H1 (cell line): ENCODE results near the gene ASH1L. TPM values are rescaled to one million over a fixed set of nuclear protein-coding genes. Genes with fewer than 3 reads are reported as not detected.

Experiments
- CTCF ChIA-PET: fragments of 300-600 bp; sonication (Branson Sonifier 250); formaldehyde crosslinking; loops from one replicate; lab custom pipeline; 2021; ENCODE audit not compliant: partially characterized antibody; lab: Charles Lee
- POLR2A ChIA-PET: fragments of 300-600 bp; sonication (Branson Sonifier 250); formaldehyde crosslinking; loops from one replicate; lab custom pipeline; 2021; ENCODE audit warnings: inconsistent platforms; ENCODE audit not compliant: partially characterized antibody; lab: Charles Lee
- DNase-seq, 2 experiments: peaks; one replicate each; pipeline versions ENCODE4 v3.0.0 to v3.0.0-alpha.2; 2010 to 2022; ENCODE audit warnings: low spot score in 2 of 2, low read depth in 1 of 2, mixed read lengths in 1 of 2
- FAIRE-seq: peaks from 2 replicates; lab custom pipeline; 2011; peaks lifted over from hg19 to GRCh38; lab: Jason Lieb, UNC
- H2AFZ ChIP-seq: 2 replicates; pipeline ENCODE4 v1.8.1; 2012; ENCODE audit warnings: low read length, inconsistent platforms
- H2AK5ac ChIP-seq: 2 replicates; pipeline ENCODE4 v1.6.1; 2013; ENCODE audit warnings: low read depth, low read length
- H2BK120ac ChIP-seq: replicated peaks from 2 replicates; pipeline ENCODE3; 2013; ENCODE audit warnings: low read depth, low read length, inconsistent platforms
- H2BK12ac ChIP-seq: 2 replicates; pipeline ENCODE4 v1.6.1; 2013; ENCODE audit warnings: low read depth, low read length
- H2BK15ac ChIP-seq: 2 replicates; pipeline ENCODE4 v1.6.1; 2013; ENCODE audit warnings: low read length
- H2BK20ac ChIP-seq: 2 replicates; pipeline ENCODE4 v1.6.1; 2013; ENCODE audit warnings: low read length
- H2BK5ac ChIP-seq: 2 replicates; pipeline ENCODE4 v1.6.1; 2013; ENCODE audit warnings: low read depth, low read length
- H3K14ac ChIP-seq: 2 replicates; pipeline ENCODE4 v1.6.1; 2013; ENCODE audit warnings: inconsistent platforms; ENCODE audit not compliant: insufficient read length
- H3K18ac ChIP-seq: 2 replicates; pipeline ENCODE4 v1.6.1; 2013; ENCODE audit warnings: low read length; ENCODE audit errors: extremely low read depth
- H3K23ac ChIP-seq: 2 replicates; pipeline ENCODE4 v1.6.1; 2013; ENCODE audit warnings: inconsistent platforms; ENCODE audit not compliant: insufficient read length
- H3K23me2 ChIP-seq: 2 replicates; pipeline ENCODE4 v1.6.1; 2013; ENCODE audit warnings: low read depth, low read length
- H3K27ac ChIP-seq: 2 replicates; pipeline ENCODE4 v1.6.1; 2011; ENCODE audit warnings: low read depth, low read length, inconsistent platforms
- H3K27me3 ChIP-seq, 4 experiments: replicated peaks in 1 of 4; 1 replicate in 1 of 4; 2 replicates in 3 of 4; pipeline versions ENCODE4 v1.6.1 to v1.8.1; 2011 to 2013; ENCODE audit warnings: low read length in 3 of 4, mild to moderate bottlenecking in 3 of 4, inconsistent platforms in 2 of 4, mixed read lengths in 2 of 4, moderate library complexity in 1 of 4; ENCODE audit not compliant: control insufficient read depth in 3 of 4, insufficient read depth in 3 of 4; ENCODE audit errors: extremely low read depth in 1 of 4
- H3K36me3 ChIP-seq, 4 experiments: 2 replicates each; pipeline versions ENCODE4 v1.6.1 to v1.8.1; 2011 to 2013; ENCODE audit warnings: mild to moderate bottlenecking in 4 of 4, low read length in 3 of 4, moderate library complexity in 2 of 4, control low read depth in 1 of 4, inconsistent platforms in 1 of 4; ENCODE audit not compliant: insufficient read depth in 4 of 4, control insufficient read depth in 2 of 4
- H3K4ac ChIP-seq: replicated peaks from 2 replicates; pipeline ENCODE3; 2013; ENCODE audit warnings: low read length, low read depth, mixed read lengths, inconsistent platforms; ENCODE audit not compliant: insufficient read length
- H3K4me1 ChIP-seq, 4 experiments: replicated peaks in 1 of 4; 1 replicate in 1 of 4; 2 replicates in 3 of 4; pipeline versions ENCODE4 v1.6.1 to v1.8.1; 2011 to 2013; ENCODE audit warnings: low read length in 3 of 4, inconsistent platforms in 2 of 4, mixed read lengths in 1 of 4; ENCODE audit not compliant: insufficient read depth in 4 of 4, control insufficient read depth in 3 of 4
- H3K4me2 ChIP-seq, 2 experiments: 2 replicates each; pipeline versions ENCODE4 v1.6.1 to v1.8.1; 2011 to 2013; ENCODE audit warnings: low read depth in 2 of 2, low read length in 2 of 2, control low read depth in 1 of 2, inconsistent platforms in 1 of 2, mild to moderate bottlenecking in 1 of 2; ENCODE audit not compliant: insufficient read depth in 1 of 2
- H3K4me3 ChIP-seq, 4 experiments: fragments of 200-600, 300-600 bp in 1 of 4; sonication (generic), shearing (Covaris generic), sonication (Bioruptor Twin) in 1 of 4; 2 replicates each; pipeline versions ENCODE4 v1.5.1 to v1.8.1; 2011 to 2016; ENCODE audit warnings: low read length in 4 of 4, low read depth in 3 of 4, control low read depth in 2 of 4, inconsistent platforms in 2 of 4, mild to moderate bottlenecking in 2 of 4, mixed read lengths in 1 of 4, moderate library complexity in 1 of 4; ENCODE audit not compliant: insufficient read depth in 2 of 4; ENCODE audit errors: extremely low read depth in 1 of 4
- H3K56ac ChIP-seq: replicated peaks from 2 replicates; pipeline ENCODE3; 2013; ENCODE audit warnings: low read depth, mild to moderate bottlenecking, mixed read lengths, low read length, inconsistent platforms; ENCODE audit not compliant: insufficient read length
- H3K79me1 ChIP-seq: 2 replicates; pipeline ENCODE4 v1.6.1; 2013; ENCODE audit warnings: low read depth, low read length, control low read depth
- H3K79me2 ChIP-seq, 2 experiments: 2 replicates each; pipeline versions ENCODE4 v1.6.1 to v1.8.1; 2012 to 2013; ENCODE audit warnings: low read length in 2 of 2, mild to moderate bottlenecking in 2 of 2, inconsistent platforms in 1 of 2; ENCODE audit not compliant: insufficient read depth in 2 of 2, control insufficient read depth in 1 of 2
- H3K9ac ChIP-seq, 4 experiments: replicated peaks in 1 of 4; 1 replicate in 1 of 4; 2 replicates in 3 of 4; pipeline versions ENCODE4 v1.6.1 to v1.8.1; 2011 to 2013; ENCODE audit warnings: low read depth in 3 of 4, low read length in 3 of 4, control low read depth in 2 of 4, mild to moderate bottlenecking in 2 of 4, moderate library complexity in 2 of 4, inconsistent platforms in 1 of 4; ENCODE audit errors: extremely low read depth in 1 of 4
- H3K9me3 ChIP-seq, 2 experiments: 2 replicates each; pipeline versions ENCODE4 v1.6.1 to v1.8.1; 2012 to 2013; ENCODE audit warnings: mild to moderate bottlenecking in 2 of 2, moderate library complexity in 2 of 2, control low read depth in 1 of 2, inconsistent platforms in 1 of 2, low read depth in 1 of 2, low read length in 1 of 2, mixed read lengths in 1 of 2; ENCODE audit not compliant: insufficient read depth in 2 of 2
- H4K20me1 ChIP-seq, 2 experiments: replicated peaks in 1 of 2; 2 replicates each; pipeline versions ENCODE3 to v1.8.1; 2011 to 2013; ENCODE audit warnings: inconsistent platforms in 2 of 2, low read length in 2 of 2, mild to moderate bottlenecking in 1 of 2; ENCODE audit not compliant: insufficient read depth in 2 of 2, control insufficient read depth in 1 of 2
- H4K5ac ChIP-seq: 2 replicates; pipeline ENCODE4 v1.6.1; 2013; ENCODE audit warnings: low read length, low read depth, mixed read lengths, inconsistent platforms; ENCODE audit not compliant: insufficient read length
- H4K8ac ChIP-seq: 2 replicates; pipeline ENCODE4 v1.8.0; 2013; ENCODE audit warnings: mild to moderate bottlenecking, moderate library complexity, low read length, inconsistent platforms; ENCODE audit not compliant: insufficient read depth; ENCODE audit errors: extremely low read depth
- H4K91ac ChIP-seq: replicated peaks from 2 replicates; pipeline ENCODE3; 2013; ENCODE audit warnings: low read length, mixed read lengths, inconsistent platforms; ENCODE audit not compliant: insufficient read length
- BACH1 ChIP-seq: IDR thresholded peaks from 2 replicates; pipeline ENCODE4 v1.6.1; 2012; ENCODE audit warnings: low read length, improper control_type of control experiment
- CBX8 ChIP-seq: fragments of 300-800, 300-1000 bp; sonication (generic); IDR thresholded peaks from 2 replicates; pipeline ENCODE4 v1.7.1; 2016; ENCODE audit warnings: low read depth, low read length, borderline replicate concordance
- CEBPB ChIP-seq: IDR thresholded peaks from 2 replicates; pipeline ENCODE4 v1.6.1; 2012; ENCODE audit warnings: low read depth, low read length
- CHD2 ChIP-seq: IDR thresholded peaks from 2 replicates; pipeline ENCODE4 v1.6.1; 2012; ENCODE audit warnings: low read length, improper control_type of control experiment
- EGR1 ChIP-seq: IDR thresholded peaks from 2 replicates; pipeline ENCODE4 v1.6.1; 2011; ENCODE audit warnings: low read depth, low read length, borderline replicate concordance
- HDAC6 ChIP-seq: IDR thresholded peaks from one replicate; pipeline ENCODE4 v1.7.1; 2012; ENCODE audit warnings: low read depth, mild to moderate bottlenecking, inconsistent platforms, low read length, moderate library complexity
- JUND ChIP-seq: IDR thresholded peaks from 2 replicates; pipeline ENCODE4 v1.6.1; 2011; ENCODE audit warnings: mild to moderate bottlenecking, improper control_type of control experiment, low read length
- SIRT6 ChIP-seq: IDR thresholded peaks from one replicate; pipeline ENCODE4 v1.7.1; 2012; ENCODE audit warnings: low read length, inconsistent platforms
- SRF ChIP-seq: IDR thresholded peaks from 2 replicates; pipeline ENCODE4 v1.6.1; 2011; ENCODE audit warnings: mild to moderate bottlenecking, low read depth, low read length, moderate library complexity
- WGBS, 2 experiments: shearing (Covaris generic) in 1 of 2; methylation state at CpG; one replicate each; pipeline versions ENCODE4 v1.1.6 to v1.1.7; 2013 to 2015; ENCODE audit warnings: low lambda C conversion rate in 2 of 2, mixed read lengths in 2 of 2, inconsistent platforms in 1 of 2, low coverage in 1 of 2, missing lambda C conversion rate in 1 of 2; ENCODE audit not compliant: insufficient replicate concordance in 2 of 2, insufficient coverage in 1 of 2, insufficient read length in 1 of 2; ENCODE audit errors: extremely low coverage in 1 of 2, missing lambda C conversion rate in 1 of 2; 5-methylcytosine and 5-hydroxymethylcytosine counted together
- polyA plus RNA-seq, 7 experiments: library from polyadenylated mRNA; depleted of rRNA in 3 of 7; stranded (reverse) in 5 of 7; unstranded in 2 of 7; fragments of >200 nt in 5 of 7; fragments of 200-250 nt in 2 of 7; gene quantifications; 1 replicate in 5 of 7; 2 replicates in 1 of 7; 4 replicates in 1 of 7; pipeline versions ENCODE4 v1.2.1 to v1.2.3, GENCODE V29; 2011 to 2013; ENCODE audit warnings: missing spikeins in 2 of 7, mixed read lengths in 2 of 7
- total RNA-seq: library from RNA; stranded (reverse); fragmentation: NEBNext Ultra II Directional; extraction: Animal tissue kit (Norgen Biotek cat#: 25700); gene quantifications from 2 replicates; pipeline ENCODE4 v1.2.1, GENCODE V29; 2021
- TF ChIP-seq, protein P1 (sequence below): IDR thresholded peaks from 2 replicates; pipeline ENCODE4 v1.6.1; 2012; ENCODE audit warnings: inconsistent platforms

ASH1L gene
- total and polyA plus RNA-seq, 2 of the 8 experiments (the other 6 are each of a cell fraction or from before 2014, with no cell fraction given) = 7.5 to 27.6 TPM

DNA sequence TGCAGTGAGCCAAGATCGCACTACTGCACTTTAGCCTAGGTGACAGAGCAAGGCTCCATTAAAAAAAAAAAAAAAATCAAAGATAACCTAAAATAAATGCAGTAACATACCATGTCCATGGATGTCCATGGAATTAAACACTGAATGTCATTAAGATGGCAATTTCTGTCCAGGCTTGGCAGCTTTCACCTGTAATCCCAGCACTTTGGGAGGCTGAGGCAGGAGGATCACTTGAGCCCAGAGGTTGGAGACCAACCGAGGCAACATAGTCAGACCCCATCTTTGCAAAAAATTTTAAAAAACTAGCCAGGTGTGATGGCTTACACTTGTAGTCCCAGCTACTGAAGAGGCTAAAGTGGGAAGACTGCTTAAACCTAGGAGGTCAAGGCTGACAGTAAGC lies 141.8 kb downstream of the ASH1L start:
- Histone ChIP-seq H3K56ac (no peak overlapping the region), H3K79me1 (no peaks in the 10 kb centered on the region), H3K23me2 (no peaks in the 10 kb centered on the region), H2AFZ (no peak overlapping the region), H3K4me3 (no peak overlapping the region), H3K14ac (no peak overlapping the region), H3K4me1 (no peaks in the 10 kb centered on the region), H3K79me2 (no peaks in the 10 kb centered on the region), H4K5ac (no peak overlapping the region), H2BK20ac (no peak overlapping the region), H3K4ac (no peak overlapping the region), H3K27ac (no peak overlapping the region), H2BK120ac (no peak overlapping the region), H3K9ac (no peak overlapping the region), H4K8ac (no peak overlapping the region), H4K20me1 (no peaks in the 10 kb centered on the region), H3K18ac (no peak overlapping the region), H4K91ac (no peak overlapping the region), H3K23ac (no peak overlapping the region), H3K9me3 (no peaks in the 10 kb centered on the region), H2AK5ac (no peak overlapping the region), H2BK12ac (no peak overlapping the region), H3K4me2 (no peak overlapping the region), H2BK15ac (no peak overlapping the region), H2BK5ac (no peak overlapping the region), H3K27me3 (no peaks in the 10 kb centered on the region), H3K36me3 (no peaks in the 10 kb centered on the region)
- 94% methylated on average over 2 of the region's 2 CpGs; no CpG with 5 or more reads in 1 of the 2 experiments for WGBS, 2 experiments
- ChIA-PET POLR2A (no interaction called here), CTCF (no interaction called here)
- TF ChIP-seq JUND = no peak
- TF ChIP-seq SIRT6 = no peak
- no peak for TF ChIP-seq HDAC6
- TF ChIP-seq SRF = no peak
- TF ChIP-seq EGR1 = no peak
- TF ChIP-seq, protein P1, sequence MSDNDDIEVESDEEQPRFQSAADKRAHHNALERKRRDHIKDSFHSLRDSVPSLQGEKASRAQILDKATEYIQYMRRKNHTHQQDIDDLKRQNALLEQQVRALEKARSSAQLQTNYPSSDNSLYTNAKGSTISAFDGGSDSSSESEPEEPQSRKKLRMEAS = no peak
- no peak for TF ChIP-seq BACH1
- no peak for TF ChIP-seq CBX8
- TF ChIP-seq CHD2 = no peak
- TF ChIP-seq CEBPB = no peak
- FAIRE-seq = no peak
- no peak for DNase-seq
